K562 (cell line): ENCODE measurements around the gene MYL12B. TPM values are rescaled to one million over a fixed set of nuclear protein-coding genes. Genes with fewer than 3 reads are reported as not detected.
A peak's percentile ranks its signal among the peaks of the same experiment; 100 is the strongest.

ENCODE experiments used
- ATAC-seq: fragments of 200-7000 bp; cut with Tn5 transposase; 3 replicates; pipeline ENCODE4 v1.9.1; 2020; ENCODE audit warnings: moderate library complexity
- BruUV-seq: library from RNA; stranded (reverse); fragments of 400-500 nt; replicated peaks from 2 replicates; lab custom pipeline; 2021; lab: Mats Ljungman, UMichigan
- CTCF ChIA-PET: fragments of 300-600 bp; formaldehyde crosslinking; extraction: SDS; loops from one replicate; lab custom pipeline; 2021; ENCODE audit warnings: low intra/inter-chr PET ratio; lab: Yijun Ruan, JAX
- POLR2A ChIA-PET: fragments of 300-600, 350-650 bp; sonication (Branson Sonifier 250); formaldehyde crosslinking; extraction: SDS; loops from one replicate; lab custom pipeline; 2021; ENCODE audit warnings: antibody characterized with exemption, inconsistent platforms; lab: Yijun Ruan, JAX
- DNase-seq, 4 experiments: peaks; one replicate each; pipeline versions ENCODE4 v3.0.0 to v3.0.0-alpha.2; 2011 to 2018; ENCODE audit warnings: low spot score in 3 of 4, mixed read lengths in 3 of 4; ENCODE audit errors: extremely low read depth in 1 of 4
- FAIRE-seq: peaks from 2 replicates; lab custom pipeline; 2011; peaks lifted over from hg19 to GRCh38; lab: Jason Lieb, UNC
- H2AFZ ChIP-seq: 2 replicates; pipeline ENCODE4 v1.6.0; 2011; ENCODE audit warnings: low read depth, low read length, control low read depth, inconsistent platforms
- H3K27ac ChIP-seq: fragments of 200-600 bp; 3 replicates; pipeline ENCODE4 v1.8.0; 2011; ENCODE audit warnings: low read depth, mild to moderate bottlenecking, control low read depth, inconsistent platforms, low read length, moderate library complexity, mixed read lengths; ENCODE audit errors: extremely low read depth
- H3K27me3 ChIP-seq, 2 experiments: fragments of 300-600 bp in 1 of 2; 2 replicates in 1 of 2; 3 replicates in 1 of 2; pipeline versions ENCODE4 v1.6.0 to v1.8.0; 2011; ENCODE audit warnings: inconsistent platforms in 2 of 2, low read length in 2 of 2, mild to moderate bottlenecking in 1 of 2, mixed read lengths in 1 of 2, moderate library complexity in 1 of 2; ENCODE audit not compliant: control insufficient read depth in 2 of 2, insufficient read depth in 2 of 2
- H3K36me3 ChIP-seq: fragments of 300-600 bp; 3 replicates; pipeline ENCODE4 v1.8.0; 2011; ENCODE audit warnings: mild to moderate bottlenecking, low read length, inconsistent platforms; ENCODE audit not compliant: control insufficient read depth, insufficient read depth
- H3K4me1 ChIP-seq, 2 experiments: fragments of 200-600 bp in 1 of 2; replicated peaks in 1 of 2; 2 replicates in 1 of 2; 3 replicates in 1 of 2; pipeline versions ENCODE4 v1.5.1 to v1.8.0; 2011; ENCODE audit warnings: inconsistent platforms in 2 of 2, low read length in 2 of 2, mild to moderate bottlenecking in 1 of 2, mixed read lengths in 1 of 2, moderate library complexity in 1 of 2; ENCODE audit not compliant: control insufficient read depth in 2 of 2, insufficient read depth in 2 of 2
- H3K4me2 ChIP-seq: 2 replicates; pipeline ENCODE4 v1.6.1; 2011; ENCODE audit warnings: low read length, control low read depth, inconsistent platforms, mixed read lengths; ENCODE audit not compliant: insufficient read depth
- H3K4me3 ChIP-seq: fragments of 200-600 bp; sonication (generic), shearing (Covaris generic); 2 replicates; pipeline ENCODE4 v1.5.1; 2016; ENCODE audit warnings: control low read depth, inconsistent platforms
- H3K79me2 ChIP-seq: fragments of 200-600 bp; 3 replicates; pipeline ENCODE4 v1.8.0; 2011; ENCODE audit warnings: low read length, inconsistent platforms; ENCODE audit not compliant: control insufficient read depth, insufficient read depth
- H3K9ac ChIP-seq, 2 experiments: 2 replicates each; pipeline versions ENCODE4 v1.6.0 to v1.6.1; 2011; ENCODE audit warnings: low read depth in 2 of 2, low read length in 2 of 2, control low read depth in 1 of 2, inconsistent platforms in 1 of 2, mild to moderate bottlenecking in 1 of 2, mixed read lengths in 1 of 2; ENCODE audit not compliant: insufficient read depth in 1 of 2
- H3K9me1 ChIP-seq: one replicate; pipeline ENCODE4 v1.6.0; 2011; ENCODE audit warnings: inconsistent platforms, mild to moderate bottlenecking, low read length, moderate library complexity; ENCODE audit not compliant: control insufficient read depth, insufficient read depth
- H3K9me3 ChIP-seq: replicated peaks from 2 replicates; pipeline ENCODE4 v1.5.1; 2011; ENCODE audit warnings: low read depth, low read length, inconsistent platforms; ENCODE audit not compliant: control insufficient read depth, insufficient read depth
- H4K20me1 ChIP-seq: replicated peaks from 2 replicates; pipeline ENCODE4 v1.6.1; 2011; ENCODE audit warnings: low read length, inconsistent platforms, mixed read lengths; ENCODE audit not compliant: control insufficient read depth, insufficient read depth
- C11orf30 ChIP-seq: fragments of 450-650 bp; IDR thresholded peaks from 2 replicates; pipeline ENCODE4 v1.6.1; 2016; ENCODE audit warnings: low read depth, mild to moderate bottlenecking
- EHMT2 ChIP-seq: fragments of 450-650 bp; IDR thresholded peaks from 2 replicates; pipeline ENCODE4 v1.6.1; 2018; ENCODE audit warnings: antibody characterized with exemption
- HNRNPLL ChIP-seq: fragments of 200-400 bp; formaldehyde crosslinking; IDR thresholded peaks from 2 replicates; pipeline ENCODE4 v1.6.1; 2017; ENCODE audit warnings: low read length, low read depth, mild to moderate bottlenecking; ENCODE audit not compliant: poor library complexity, severe bottlenecking
- KAT7 ChIP-seq: sonication (generic); formaldehyde crosslinking; IDR thresholded peaks from 2 replicates; pipeline ENCODE4 v1.8.0; 2022; ENCODE audit warnings: missing genetic modification reagents, mild to moderate bottlenecking, borderline replicate concordance
- NCOA4 ChIP-seq: fragments of 450-650 bp; IDR thresholded peaks from 2 replicates; pipeline ENCODE4 v1.6.1; 2018; ENCODE audit warnings: mild to moderate bottlenecking; ENCODE audit not compliant: partially characterized antibody
- POLR2A ChIP-seq: fragments of 450-650 bp; conservative IDR thresholded peaks from 2 replicates; pipeline ENCODE4 v1.6.1; 2016
- POLR2B ChIP-seq: fragments of 450-650 bp; IDR thresholded peaks from 2 replicates; pipeline ENCODE4 v1.6.1; 2018; ENCODE audit warnings: low read depth; ENCODE audit not compliant: partially characterized antibody
- RBBP5 ChIP-seq: fragments of 200-600 bp; sonication (generic); IDR thresholded peaks from 2 replicates; pipeline ENCODE4 v1.6.1; 2012; ENCODE audit warnings: borderline replicate concordance, mild to moderate bottlenecking, low read length, control low read depth, inconsistent platforms; ENCODE audit not compliant: insufficient read depth, poor library complexity, severe bottlenecking
- RBM25 ChIP-seq: fragments of 200-400 bp; formaldehyde crosslinking; IDR thresholded peaks from 2 replicates; pipeline ENCODE4 v1.6.1; 2018; ENCODE audit warnings: low read length, low read depth, moderate library complexity; ENCODE audit not compliant: severe bottlenecking
- RFX5 ChIP-seq: IDR thresholded peaks from 2 replicates; pipeline ENCODE4 v1.6.1; 2011; ENCODE audit warnings: low read depth, mild to moderate bottlenecking, improper control_type of control experiment, low read length
- TCF7L2 ChIP-seq: fragments of 150-350 bp; IDR thresholded peaks from 2 replicates; pipeline ENCODE4 v1.6.1; 2016; ENCODE audit warnings: low read depth, mild to moderate bottlenecking, low read length, moderate library complexity
- ZEB2 ChIP-seq: fragments of 450-650 bp; IDR thresholded peaks from 2 replicates; pipeline ENCODE4 v1.6.1; 2016
- ZNF23 ChIP-seq: fragments of 250-450 bp; sonication (Bioruptor Pico); IDR thresholded peaks from 2 replicates; pipeline ENCODE4 v1.4.0; 2020; ENCODE audit warnings: mild to moderate bottlenecking
- WGBS: fragments of 100-300 bp; shearing (Covaris generic); methylation state at CpG from one replicate; pipeline ENCODE4 v1.1.6; 2016; ENCODE audit warnings: low coverage, mixed read lengths; ENCODE audit not compliant: insufficient coverage; ENCODE audit errors: missing lambda C conversion rate; 5-methylcytosine and 5-hydroxymethylcytosine counted together
- in situ Hi-C: fragments of 300-500 bp; cut with MboI; formaldehyde crosslinking; loops from 4 replicates; pipeline ENCODE4 v1.15.0; 2018; ENCODE audit warnings: inconsistent platforms, mixed read lengths
- intact Hi-C: fragments of 100-400 bp; cut with micrococcal nuclease; formaldehyde crosslinking; loops from 2 replicates; pipeline ENCODE4 v1.14.2; 2022
- polyA plus RNA-seq, 8 experiments: library from polyadenylated mRNA; depleted of rRNA in 4 of 8; stranded (reverse) in 5 of 8; unstranded in 3 of 8; fragments of >200 nt; fragmentation: Nextera tagmentation in 2 of 8; fragmentation: Illumina TruSeq in 1 of 8; extraction: Ambion mirVana in 2 of 8; extraction: Trizol in 1 of 8; gene quantifications; 2 replicates each; pipeline versions ENCODE4 v1.2.1 to v1.2.3, GENCODE V29; 2011 to 2014; ENCODE audit warnings: inconsistent platforms in 1 of 8, missing spikeins in 1 of 8
- total RNA-seq, 7 experiments: library from RNA; depleted of rRNA in 6 of 7; stranded (reverse); fragments of >200 nt in 6 of 7; fragmentation: Illumina TruSeq in 2 of 7; extraction: Trizol in 2 of 7; gene quantifications; 2 replicates each; pipeline versions ENCODE4 v1.2.1 to v1.2.3, GENCODE V29; 2011 to 2021; ENCODE audit warnings: low replicate concordance in 1 of 7
- TF ChIP-seq, protein P1 (sequence below): fragments of 250-450 bp; sonication (Bioruptor Pico); IDR thresholded peaks from 2 replicates; pipeline ENCODE4 v1.4.0; 2020; ENCODE audit warnings: mild to moderate bottlenecking, moderate library complexity, borderline replicate concordance
- TF ChIP-seq, protein P2 (sequence below): fragments of 250-450 bp; sonication (Bioruptor Pico); IDR thresholded peaks from 2 replicates; pipeline ENCODE4 v1.8.0; 2022; ENCODE audit warnings: moderate library complexity, mild to moderate bottlenecking, inconsistent platforms

The MYL12B gene
- total and polyA plus RNA-seq, 9 of the 15 experiments (the other 6 are each of a cell fraction or from before 2014, with no cell fraction given): 220 to 995 (median 463) TPM

GRCh38 chr18:3247240-3248061 lies 14.5 kb upstream of the MYL12B start, which contains the start of gene MYL12A (continued):
- TF ChIP-seq, protein P1, sequence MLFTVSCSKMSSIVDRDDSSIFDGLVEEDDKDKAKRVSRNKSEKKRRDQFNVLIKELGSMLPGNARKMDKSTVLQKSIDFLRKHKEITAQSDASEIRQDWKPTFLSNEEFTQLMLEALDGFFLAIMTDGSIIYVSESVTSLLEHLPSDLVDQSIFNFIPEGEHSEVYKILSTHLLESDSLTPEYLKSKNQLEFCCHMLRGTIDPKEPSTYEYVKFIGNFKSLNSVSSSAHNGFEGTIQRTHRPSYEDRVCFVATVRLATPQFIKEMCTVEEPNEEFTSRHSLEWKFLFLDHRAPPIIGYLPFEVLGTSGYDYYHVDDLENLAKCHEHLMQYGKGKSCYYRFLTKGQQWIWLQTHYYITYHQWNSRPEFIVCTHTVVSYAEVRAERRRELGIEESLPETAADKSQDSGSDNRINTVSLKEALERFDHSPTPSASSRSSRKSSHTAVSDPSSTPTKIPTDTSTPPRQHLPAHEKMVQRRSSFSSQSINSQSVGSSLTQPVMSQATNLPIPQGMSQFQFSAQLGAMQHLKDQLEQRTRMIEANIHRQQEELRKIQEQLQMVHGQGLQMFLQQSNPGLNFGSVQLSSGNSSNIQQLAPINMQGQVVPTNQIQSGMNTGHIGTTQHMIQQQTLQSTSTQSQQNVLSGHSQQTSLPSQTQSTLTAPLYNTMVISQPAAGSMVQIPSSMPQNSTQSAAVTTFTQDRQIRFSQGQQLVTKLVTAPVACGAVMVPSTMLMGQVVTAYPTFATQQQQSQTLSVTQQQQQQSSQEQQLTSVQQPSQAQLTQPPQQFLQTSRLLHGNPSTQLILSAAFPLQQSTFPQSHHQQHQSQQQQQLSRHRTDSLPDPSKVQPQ (CRISPR knock-in tag): peak; percentile 5; the same call in 1 of the 2 replicates
- peak; percentile 99 for TF ChIP-seq POLR2A
- peak; percentile 98 for TF ChIP-seq TCF7L2
- TF ChIP-seq EHMT2: no peak
- no peak for TF ChIP-seq KAT7 (CRISPR knock-in tag)
- TF ChIP-seq, all 486 proteins: peak for 201

DNA sequence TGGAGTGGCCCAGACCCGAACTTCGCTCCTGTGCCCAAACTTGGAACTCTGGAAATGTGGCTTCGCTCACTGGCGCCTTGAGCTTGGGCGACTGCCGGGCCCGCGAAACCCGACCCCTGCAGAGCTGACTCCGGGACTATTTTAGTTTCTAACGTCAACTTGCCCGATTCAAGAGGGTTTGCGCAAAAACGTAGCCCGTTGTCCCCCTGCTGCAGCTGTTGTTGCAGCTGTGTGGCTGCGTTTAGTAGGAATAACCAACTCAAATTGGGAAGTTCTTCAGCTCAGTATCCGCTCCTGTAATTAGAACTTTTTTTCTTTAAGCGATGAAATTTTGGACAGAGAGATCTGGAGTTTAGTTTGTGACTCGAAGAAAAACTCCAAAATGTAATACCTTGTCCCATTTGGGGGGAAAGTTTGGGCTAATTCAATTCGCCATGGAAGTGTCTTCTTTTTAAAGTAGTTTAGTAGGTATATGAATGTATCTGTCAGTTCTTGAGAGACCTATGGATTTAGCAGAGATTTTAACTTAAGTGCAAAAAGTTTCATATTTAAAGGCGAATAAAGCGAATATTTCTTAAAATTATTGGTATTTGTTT lies 13.8 kb upstream of the MYL12B start:
- H4K20me1 ChIP-seq: peaks cover 14% of the 10 kb centered on the region; the same call in 1 of the 2 replicates
- ATAC-seq (peak; percentile 4; the same call in 2 of the 3 replicates), FAIRE-seq (no peak), DNase-seq (no peak)
- POLR2A ChIA-PET: interaction anchor here (0.6 to 4.1 kb wide), 32 partner anchors 8 to 592 kb away, joined by 3 to 35 read pairs (median 4); partner anchors contain the start of genes MYL12B and SMCHD1
- peaks cover 44% of the 10 kb centered on the region for H3K36me3 ChIP-seq
- H3K9me3 ChIP-seq: no peaks in the 10 kb centered on the region
- H3K4me3 ChIP-seq: peak overlapping the region; percentile 92
- peak overlapping the region; percentile 93 to 99 for H3K9ac ChIP-seq
- peak overlapping the region; percentile 90 for H3K4me2 ChIP-seq
- 1% methylated on average over 22 of the region's 22 CpGs for WGBS
- no peaks in the 10 kb centered on the region for H3K27me3 ChIP-seq
- CTCF ChIA-PET: interaction anchor here (0.8 kb wide), 1 partner anchor 418 kb away, joined by 3 read pairs; no protein-coding TSS in a partner anchor
- BruUV-seq: no TSS peak
- H3K27ac ChIP-seq: peak overlapping the region; percentile 100
- H3K4me1 ChIP-seq: peaks cover 3 to 13% of the 10 kb centered on the region in 2 experiments; a peak in 3 of 5 replicates
- H2AFZ ChIP-seq: no peak overlapping the region
- H3K79me2 ChIP-seq: peaks cover 75% of the 10 kb centered on the region
- no peaks in the 10 kb centered on the region for H3K9me1 ChIP-seq
- in situ Hi-C loops (loop anchor here (5.0 kb wide), 1 partner anchor 306 kb away; no protein-coding TSS in a partner anchor), intact Hi-C loops (loop anchor here (2.0 to 5.0 kb wide), 2 partner anchors 15 to 76 kb away; partner anchors contain the start of gene MYL12B)
- TF ChIP-seq C11orf30 (no peak), HNRNPLL (peak; percentile 98), NCOA4 (no peak), RFX5 (no peak), ZNF23 (CRISPR knock-in tag) (0 out of 2 replicates have a peak, but pooled peaks have one; percentile 38), ZEB2 (peak; percentile 10), RBM25 (no peak), POLR2B (peak; percentile 26), RBBP5 (peak; percentile 52)
- TF ChIP-seq, protein P2, sequence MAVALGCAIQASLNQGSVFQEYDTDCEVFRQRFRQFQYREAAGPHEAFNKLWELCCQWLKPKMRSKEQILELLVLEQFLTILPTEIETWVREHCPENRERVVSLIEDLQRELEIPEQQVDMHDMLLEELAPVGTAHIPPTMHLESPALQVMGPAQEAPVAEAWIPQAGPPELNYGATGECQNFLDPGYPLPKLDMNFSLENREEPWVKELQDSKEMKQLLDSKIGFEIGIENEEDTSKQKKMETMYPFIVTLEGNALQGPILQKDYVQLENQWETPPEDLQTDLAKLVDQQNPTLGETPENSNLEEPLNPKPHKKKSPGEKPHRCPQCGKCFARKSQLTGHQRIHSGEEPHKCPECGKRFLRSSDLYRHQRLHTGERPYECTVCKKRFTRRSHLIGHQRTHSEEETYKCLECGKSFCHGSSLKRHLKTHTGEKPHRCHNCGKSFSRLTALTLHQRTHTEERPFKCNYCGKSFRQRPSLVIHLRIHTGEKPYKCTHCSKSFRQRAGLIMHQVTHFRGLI: 0 out of 2 replicates have a peak, but pooled peaks have one; percentile 19
